H9 (cell line): ENCODE measurements around the gene TDRD9. TPM values are rescaled to one million over a fixed set of nuclear protein-coding genes. Genes with fewer than 3 reads are reported as not detected.

Experiments used
- DNase-seq: peaks from one replicate; pipeline ENCODE4 v3.0.0-alpha.2; 2017
- H2AFZ ChIP-seq: one replicate; pipeline ENCODE4 v1.6.1; 2013; ENCODE audit warnings: mild to moderate bottlenecking, low read length, control low read depth, moderate library complexity
- H2AK5ac ChIP-seq: 2 replicates; pipeline ENCODE4 v1.6.1; 2013; ENCODE audit warnings: low read length, control low read depth, mixed read lengths; ENCODE audit not compliant: insufficient read length
- H2BK120ac ChIP-seq: one replicate; pipeline ENCODE4 v1.6.1; 2013; ENCODE audit warnings: low read depth, mild to moderate bottlenecking, low read length, control low read depth, inconsistent platforms; ENCODE audit not compliant: poor library complexity, severe bottlenecking
- H2BK12ac ChIP-seq: 2 replicates; pipeline ENCODE4 v1.6.1; 2013; ENCODE audit warnings: low read length, control low read depth, mixed read lengths, low read depth; ENCODE audit not compliant: insufficient read length
- H2BK15ac ChIP-seq: 2 replicates; pipeline ENCODE4 v1.6.1; 2013; ENCODE audit warnings: low read depth, low read length, control low read depth
- H2BK20ac ChIP-seq: one replicate; pipeline ENCODE4 v1.6.1; 2013; ENCODE audit warnings: low read depth, mild to moderate bottlenecking, low read length, control low read depth, inconsistent platforms; ENCODE audit not compliant: poor library complexity, severe bottlenecking
- H2BK5ac ChIP-seq: 2 replicates; pipeline ENCODE4 v1.6.1; 2013; ENCODE audit warnings: low read length, control low read depth, mixed read lengths; ENCODE audit not compliant: insufficient read length
- H3K14ac ChIP-seq: 2 replicates; pipeline ENCODE4 v1.6.1; 2013; ENCODE audit warnings: low read length, control low read depth; ENCODE audit not compliant: insufficient read depth
- H3K18ac ChIP-seq: 2 replicates; pipeline ENCODE4 v1.6.1; 2013; ENCODE audit warnings: low read depth, mild to moderate bottlenecking, mixed read lengths, low read length, control low read depth; ENCODE audit not compliant: insufficient read length
- H3K23ac ChIP-seq: 2 replicates; pipeline ENCODE4 v1.6.1; 2013; ENCODE audit warnings: low read length, control low read depth, mixed read lengths, low read depth; ENCODE audit not compliant: insufficient read length
- H3K23me2 ChIP-seq: 2 replicates; pipeline ENCODE4 v1.6.1; 2013; ENCODE audit warnings: low read depth, mild to moderate bottlenecking, mixed read lengths, low read length, control low read depth; ENCODE audit not compliant: insufficient read length, poor library complexity, severe bottlenecking
- H3K27ac ChIP-seq: 2 replicates; pipeline ENCODE4 v1.5.1; 2013; ENCODE audit warnings: low read length, control low read depth, mixed read lengths, low read depth; ENCODE audit not compliant: insufficient read length
- H3K27me3 ChIP-seq: 2 replicates; pipeline ENCODE4 v1.6.1; 2013; ENCODE audit warnings: low read length, control low read depth, inconsistent platforms; ENCODE audit not compliant: insufficient read depth
- H3K4ac ChIP-seq: 2 replicates; pipeline ENCODE4 v1.6.1; 2013; ENCODE audit warnings: low read depth, mild to moderate bottlenecking, control low read depth, inconsistent platforms, low read length, moderate library complexity
- H3K4me1 ChIP-seq: 2 replicates; pipeline ENCODE4 v1.6.1; 2013; ENCODE audit warnings: low read length, control low read depth, inconsistent platforms; ENCODE audit not compliant: insufficient read depth
- H3K4me2 ChIP-seq: 2 replicates; pipeline ENCODE4 v1.6.1; 2013; ENCODE audit warnings: low read length, control low read depth, mixed read lengths; ENCODE audit not compliant: insufficient read length, insufficient read depth
- H3K56ac ChIP-seq: 2 replicates; pipeline ENCODE4 v1.6.1; 2013; ENCODE audit warnings: low read depth, mild to moderate bottlenecking, mixed read lengths, low read length, control low read depth; ENCODE audit not compliant: insufficient read length
- H3K79me1 ChIP-seq: 2 replicates; pipeline ENCODE4 v1.6.1; 2013; ENCODE audit warnings: low read depth, mild to moderate bottlenecking, moderate library complexity, low read length, control low read depth, inconsistent platforms; ENCODE audit not compliant: insufficient read depth, poor library complexity, severe bottlenecking
- H3K79me2 ChIP-seq: 2 replicates; pipeline ENCODE4 v1.6.1; 2013; ENCODE audit warnings: low read length, control low read depth, inconsistent platforms; ENCODE audit not compliant: insufficient read depth
- H3K9ac ChIP-seq: 2 replicates; pipeline ENCODE4 v1.6.1; 2013; ENCODE audit warnings: low read length, control low read depth, mixed read lengths; ENCODE audit not compliant: insufficient read length; ENCODE audit errors: extremely low read depth
- H3K9me3 ChIP-seq: one replicate; pipeline ENCODE4 v1.6.1; 2013; ENCODE audit warnings: low read depth, low read length, inconsistent platforms; ENCODE audit not compliant: control insufficient read depth
- H3T11ph ChIP-seq: one replicate; pipeline ENCODE4 v1.6.1; 2013; ENCODE audit warnings: mild to moderate bottlenecking, low read length, control low read depth, inconsistent platforms
- H4K20me1 ChIP-seq: one replicate; pipeline ENCODE4 v1.6.1; 2013; ENCODE audit not compliant: control insufficient read depth, insufficient read length, insufficient read depth
- H4K5ac ChIP-seq: 2 replicates; pipeline ENCODE4 v1.6.1; 2013; ENCODE audit warnings: low read depth, mild to moderate bottlenecking, mixed read lengths, low read length, control low read depth; ENCODE audit not compliant: insufficient read length
- H4K8ac ChIP-seq: replicated peaks from 2 replicates; pipeline ENCODE4 v1.6.1; 2013; ENCODE audit warnings: low read length, control low read depth, mixed read lengths, low read depth; ENCODE audit not compliant: insufficient read length
- H4K91ac ChIP-seq: 2 replicates; pipeline ENCODE4 v1.6.1; 2013; ENCODE audit warnings: low read depth, mild to moderate bottlenecking, moderate library complexity, mixed read lengths, low read length, control low read depth; ENCODE audit not compliant: insufficient read length
- H3K27ac Mint-ChIP-seq, 3 experiments: 2 replicates in 2 of 3; 3 replicates in 1 of 3; pipeline ENCODE4 v1.8.0; 2020 to 2021; ENCODE audit warnings: mixed read lengths in 3 of 3, mild to moderate bottlenecking in 1 of 3, moderate library complexity in 1 of 3
- H3K27me3 Mint-ChIP-seq: 2 replicates; pipeline ENCODE4 v1.8.0; 2021; ENCODE audit warnings: low read depth, mild to moderate bottlenecking, moderate library complexity, mixed read lengths
- H3K36me3 Mint-ChIP-seq, 3 experiments: 2 replicates in 2 of 3; 3 replicates in 1 of 3; pipeline ENCODE4 v1.8.0; 2020 to 2021; ENCODE audit warnings: low read depth in 3 of 3, mixed read lengths in 3 of 3; ENCODE audit not compliant: insufficient read depth in 1 of 3
- H3K4me1 Mint-ChIP-seq, 2 experiments: 2 replicates each; pipeline ENCODE4 v1.8.0; 2020; ENCODE audit warnings: mixed read lengths in 2 of 2
- H3K4me3 Mint-ChIP-seq, 2 experiments: 2 replicates in 1 of 2; 3 replicates in 1 of 2; pipeline ENCODE4 v1.8.0; 2020 to 2021; ENCODE audit warnings: mild to moderate bottlenecking in 2 of 2, mixed read lengths in 2 of 2, moderate library complexity in 1 of 2
- H3K9me3 Mint-ChIP-seq, 2 experiments: 2 replicates in 1 of 2; 3 replicates in 1 of 2; pipeline ENCODE4 v1.8.0; 2020; ENCODE audit warnings: mild to moderate bottlenecking in 2 of 2, mixed read lengths in 2 of 2, moderate library complexity in 1 of 2
- CTCF ChIP-seq: fragments of 200-600 bp; sonication (generic); conservative IDR thresholded peaks from 3 replicates; pipeline ENCODE4 v1.8.0; 2021; ENCODE audit warnings: antibody characterized with exemption, mild to moderate bottlenecking
- WGBS: extraction: QIAGEN DNeasy Blood & Tissue Kit; methylation state at CpG from one replicate; pipeline ENCODE4 v1.1.7; 2013; ENCODE audit warnings: missing lambda C conversion rate, low lambda C conversion rate, mixed read lengths; ENCODE audit not compliant: insufficient read length; ENCODE audit errors: extremely low coverage; 5-methylcytosine and 5-hydroxymethylcytosine counted together
- total RNA-seq: library from RNA; stranded (reverse); gene quantifications from 2 replicates; pipeline ENCODE4 v1.2.1, GENCODE V29; 2021

TDRD9 gene
- total RNA-seq, 1 experiment from 2014 or later = not detected

GRCh38 chr14:104098272-104099095 is 170.2 kb downstream of the TDRD9 start:
- Histone ChIP-seq H2BK5ac (no peak overlapping the region), H3K9ac (no peak overlapping the region), H3K23me2 (no peaks in the 10 kb centered on the region), H3K18ac (no peak overlapping the region), H4K5ac (no peak overlapping the region), H3K79me1 (no peaks in the 10 kb centered on the region), H3K23ac (no peak overlapping the region), H2BK12ac (no peak overlapping the region), H4K20me1 (no peaks in the 10 kb centered on the region), H2BK20ac (no peak overlapping the region), H3K9me3 (no peaks in the 10 kb centered on the region), H3K27ac (no peak overlapping the region), H3T11ph (no peak overlapping the region), H2AK5ac (no peak overlapping the region), H2AFZ (no peak overlapping the region), H2BK120ac (no peak overlapping the region), H4K91ac (no peak overlapping the region), H3K4ac (no peak overlapping the region), H3K4me2 (no peak overlapping the region), H3K14ac (no peak overlapping the region; the same call in 1 of the 2 replicates), H2BK15ac (no peak overlapping the region), H3K56ac (no peak overlapping the region), H3K79me2 (no peaks in the 10 kb centered on the region), H3K27me3 (no peaks in the 10 kb centered on the region), H3K4me1 (no peaks in the 10 kb centered on the region), H4K8ac (no peak overlapping the region)
- TF ChIP-seq CTCF = no peak
- DNase-seq = no peak
- no peak overlapping the region for H3K4me3 Mint-ChIP-seq
- WGBS = no CpG with 5 or more reads among the region's 25 CpGs
- H3K4me1 Mint-ChIP-seq = peaks cover 6 to 8% of the 10 kb centered on the region in 2 experiments
- H3K36me3 Mint-ChIP-seq = no peaks in the 10 kb centered on the region
- peaks cover 13% of the 10 kb centered on the region for H3K27me3 Mint-ChIP-seq
- no peaks in the 10 kb centered on the region for H3K9me3 Mint-ChIP-seq
- no peak overlapping the region for H3K27ac Mint-ChIP-seq
